Endothelial cell of umbilical vein (primary cell): Measurements from ENCODE around the gene SLC22A7. TPM values are rescaled to one million over a fixed set of nuclear protein-coding genes. Genes with fewer than 3 reads are reported as not detected.

Source experiments
- BruUV-seq: library from RNA; stranded (reverse); fragments of 400-500 nt; replicated peaks from 2 replicates; lab custom pipeline; 2021; lab: Mats Ljungman, UMichigan
- CTCF ChIA-PET: fragments of 300-600, 350-600 bp; sonication (Branson Sonifier 250); formaldehyde crosslinking; loops from one replicate; lab custom pipeline; 2021; ENCODE audit warnings: antibody characterized with exemption, inconsistent platforms; lab: Charles Lee
- POLR2A ChIA-PET: fragments of 300-600, 350-600 bp; sonication (Branson Sonifier 250); formaldehyde crosslinking; loops from one replicate; lab custom pipeline; 2021; ENCODE audit warnings: antibody characterized with exemption, inconsistent platforms; lab: Charles Lee
- DNase-seq: peaks from one replicate; pipeline ENCODE4 v3.0.0-alpha.2; 2011; ENCODE audit warnings: low read depth, low spot score
- FAIRE-seq: peaks from 2 replicates; lab custom pipeline; 2011; peaks lifted over from hg19 to GRCh38; lab: Jason Lieb, UNC
- H2AFZ ChIP-seq: 2 replicates; pipeline ENCODE4 v1.6.0; 2012; ENCODE audit warnings: low read depth, low read length, control low read depth, inconsistent platforms
- H3K27ac ChIP-seq: 2 replicates; pipeline ENCODE4 v1.5.1; 2011; ENCODE audit warnings: low read depth, mild to moderate bottlenecking, control low read depth, low read length, moderate library complexity; ENCODE audit not compliant: insufficient read depth
- H3K27me3 ChIP-seq, 2 experiments: 2 replicates each; pipeline versions ENCODE4 v1.6.0 to v1.6.1; 2011; ENCODE audit warnings: low read length in 2 of 2, mixed read lengths in 1 of 2; ENCODE audit not compliant: control insufficient read depth in 2 of 2, insufficient read depth in 2 of 2
- H3K36me3 ChIP-seq, 2 experiments: 2 replicates in 1 of 2; 3 replicates in 1 of 2; pipeline ENCODE4 v1.5.1; 2011; ENCODE audit warnings: low read length in 2 of 2, mild to moderate bottlenecking in 1 of 2, moderate library complexity in 1 of 2; ENCODE audit not compliant: control insufficient read depth in 2 of 2, insufficient read depth in 2 of 2; ENCODE audit errors: extremely low read depth in 1 of 2
- H3K4me1 ChIP-seq: 3 replicates; pipeline ENCODE4 v1.5.1; 2011; ENCODE audit warnings: mild to moderate bottlenecking, low read length; ENCODE audit not compliant: control insufficient read depth, insufficient read depth; ENCODE audit errors: extremely low read depth
- H3K4me2 ChIP-seq: 2 replicates; pipeline ENCODE4 v1.6.1; 2011; ENCODE audit warnings: low read length, control low read depth, mixed read lengths; ENCODE audit not compliant: insufficient read depth
- H3K4me3 ChIP-seq, 3 experiments: fragments of 200-600 bp in 1 of 3; sonication (generic), shearing (Covaris generic) in 1 of 3; replicated peaks in 1 of 3; 2 replicates each; pipeline ENCODE4 v1.5.1; 2011 to 2016; ENCODE audit warnings: control low read depth in 3 of 3, low read length in 3 of 3, mild to moderate bottlenecking in 2 of 3, inconsistent platforms in 1 of 3, low read depth in 1 of 3, moderate library complexity in 1 of 3; ENCODE audit not compliant: insufficient read depth in 1 of 3
- H3K79me2 ChIP-seq: 2 replicates; pipeline ENCODE4 v1.6.0; 2012; ENCODE audit warnings: low read length, inconsistent platforms; ENCODE audit not compliant: control insufficient read depth, insufficient read depth
- H3K9ac ChIP-seq: replicated peaks from 2 replicates; pipeline ENCODE3; 2011; ENCODE audit warnings: low read length, control low read depth; ENCODE audit not compliant: insufficient read depth; ENCODE audit errors: extremely low read depth
- H3K9me1 ChIP-seq: replicated peaks from 3 replicates; pipeline ENCODE4 v1.6.0; 2011; ENCODE audit warnings: mild to moderate bottlenecking, low read length; ENCODE audit not compliant: control insufficient read depth, insufficient read depth; ENCODE audit errors: extremely low read depth
- H3K9me3 ChIP-seq: replicated peaks from 2 replicates; pipeline ENCODE4 v1.5.1; 2012; ENCODE audit warnings: low read length, inconsistent platforms; ENCODE audit not compliant: control insufficient read depth, insufficient read depth
- H4K20me1 ChIP-seq: replicated peaks from 2 replicates; pipeline ENCODE3; 2011; ENCODE audit warnings: mild to moderate bottlenecking, low read length; ENCODE audit not compliant: control insufficient read depth, insufficient read depth; ENCODE audit errors: extremely low read depth
- CTCF ChIP-seq, 2 donors: IDR thresholded peaks; 1 replicate in 1 of 2; 2 replicates in 1 of 2; pipeline ENCODE4 v1.5.1; 2011; ENCODE audit warnings: low read length in 2 of 2, mild to moderate bottlenecking in 2 of 2, moderate library complexity in 2 of 2, control low read depth in 1 of 2, inconsistent platforms in 1 of 2, low read depth in 1 of 2; ENCODE audit not compliant: insufficient read depth in 1 of 2; ENCODE audit errors: extremely low read depth in 1 of 2
- EZH2 ChIP-seq: IDR thresholded peaks from 2 replicates; pipeline ENCODE4 v1.6.1; 2012; ENCODE audit warnings: borderline replicate concordance, low read depth, mild to moderate bottlenecking, moderate library complexity, low read length, inconsistent platforms; ENCODE audit not compliant: severe bottlenecking
- FOS ChIP-seq: IDR thresholded peaks from 2 replicates; pipeline ENCODE4 v1.6.1; 2011; ENCODE audit warnings: mild to moderate bottlenecking, low read length, moderate library complexity, borderline replicate concordance; ENCODE audit not compliant: insufficient read depth
- GATA2 ChIP-seq: IDR thresholded peaks from 2 replicates; pipeline ENCODE4 v1.7.0; 2011; ENCODE audit warnings: low read depth, mild to moderate bottlenecking, moderate library complexity, mixed read lengths, low read length; ENCODE audit not compliant: insufficient read length, insufficient read depth
- JUN ChIP-seq: IDR thresholded peaks from 2 replicates; pipeline ENCODE4 v1.6.1; 2011; ENCODE audit warnings: borderline replicate concordance, low read depth; ENCODE audit not compliant: insufficient read length, insufficient read depth
- MAX ChIP-seq: IDR thresholded peaks from 2 replicates; pipeline ENCODE4 v1.6.1; 2011; ENCODE audit not compliant: insufficient read depth, insufficient read length
- MYC ChIP-seq: IDR thresholded peaks from one replicate; pipeline ENCODE4 v1.6.1; 2011; ENCODE audit warnings: mild to moderate bottlenecking, low read depth, low read length
- POLR2A ChIP-seq: IDR thresholded peaks from 2 replicates; pipeline ENCODE4 v1.6.1; 2012; ENCODE audit warnings: low read depth, mild to moderate bottlenecking, control low read depth, low read length
- POLR2AphosphoS5 ChIP-seq: IDR thresholded peaks from 2 replicates; pipeline ENCODE4 v1.6.1; 2012; ENCODE audit warnings: low read depth, mild to moderate bottlenecking, control low read depth, low read length, moderate library complexity; ENCODE audit not compliant: insufficient read depth
- dilution Hi-C: fragments of 300-500 bp; cut with MboI; formaldehyde crosslinking; loops from one replicate; pipeline ENCODE4 v1.15.0; 2019; ENCODE audit warnings: low sequenced_read_pairs; ENCODE audit not compliant: extremely low pct_ligation_motif_present
- intact Hi-C: fragments of 100-400 bp; cut with micrococcal nuclease; formaldehyde crosslinking; loops from one replicate; pipeline ENCODE4 v1.10.0; 2022
- polyA plus RNA-seq, 4 experiments: library from polyadenylated mRNA; depleted of rRNA in 3 of 4; stranded (reverse) in 3 of 4; unstranded in 1 of 4; fragments of >200 nt; gene quantifications; 2 replicates each; pipeline versions ENCODE4 v1.2.1 to v1.2.3, GENCODE V29; 2011 to 2012; ENCODE audit warnings: missing spikeins in 1 of 4
- total RNA-seq: library from RNA; stranded (reverse); gene quantifications from 2 replicates; pipeline ENCODE4 v1.2.3, GENCODE V29; 2021

The SLC22A7 gene
- total and polyA plus RNA-seq, 2 donors (not counting 3 experiments of a cell fraction or from before 2014, with no cell fraction given) = not detected

- no peaks in the 10 kb centered on the region for H3K9me1 ChIP-seq
- ChIA-PET CTCF (interaction anchor here (1.0 to 1.6 kb wide), 2 partner anchors 39 to 238 kb away, joined by 4 to 5 read pairs; partner anchors contain the start of gene DNPH1), POLR2A (no interaction called here)
- DNase-seq (no peak), FAIRE-seq (no peak)
- BruUV-seq = no TSS peak
- H3K4me3 ChIP-seq = no peak overlapping the region
- dilution Hi-C loops = no loop called here
- TF ChIP-seq MYC (no peak), CTCF (IDR thresholded peaks at IDR 0.05; ENCODE audit: extremely low read depth in 1 of 2, insufficient read depth in 1 of 2, low read depth in 1 of 2, low read length in 2 of 2) (no peak), MAX (no peak), POLR2A (no peak), FOS (no peak), POLR2AphosphoS5 (no peak), EZH2 (no peak), GATA2 (no peak), JUN (no peak)
- no peaks in the 10 kb centered on the region for H3K4me1 ChIP-seq
- intact Hi-C loops = no loop called here
- no peaks in the 10 kb centered on the region for H4K20me1 ChIP-seq
- no peak overlapping the region for H3K27ac ChIP-seq
- H3K36me3 ChIP-seq = no peaks in the 10 kb centered on the region
- no peak overlapping the region for H3K4me2 ChIP-seq
- no peaks in the 10 kb centered on the region for H3K79me2 ChIP-seq
- no peaks in the 10 kb centered on the region for H3K9me3 ChIP-seq
- H2AFZ ChIP-seq = no peak overlapping the region
- H3K9ac ChIP-seq = no peak overlapping the region
- peaks cover 22 to 32% of the 10 kb centered on the region in 2 experiments for H3K27me3 ChIP-seq
Observed at GRCh38 chr6:43268355-43268700, 29.7 kb upstream of the SLC22A7 start.
